GM21576 (cell line): ENCODE measurements around the gene ZDHHC12.

Source experiments
- ATAC-seq: cut with Tn5 transposase; IDR thresholded peaks from one replicate; pipeline ENCODE4 v1.9.1; 2021; ENCODE audit warnings: mild to moderate bottlenecking, moderate library complexity; ENCODE audit not compliant: unreplicated experiment

ZDHHC12 gene

GRCh38 chr9:128731093-128731492 is 7.2 kb upstream of the ZDHHC12 start:
- no peak for ATAC-seq

DNA sequence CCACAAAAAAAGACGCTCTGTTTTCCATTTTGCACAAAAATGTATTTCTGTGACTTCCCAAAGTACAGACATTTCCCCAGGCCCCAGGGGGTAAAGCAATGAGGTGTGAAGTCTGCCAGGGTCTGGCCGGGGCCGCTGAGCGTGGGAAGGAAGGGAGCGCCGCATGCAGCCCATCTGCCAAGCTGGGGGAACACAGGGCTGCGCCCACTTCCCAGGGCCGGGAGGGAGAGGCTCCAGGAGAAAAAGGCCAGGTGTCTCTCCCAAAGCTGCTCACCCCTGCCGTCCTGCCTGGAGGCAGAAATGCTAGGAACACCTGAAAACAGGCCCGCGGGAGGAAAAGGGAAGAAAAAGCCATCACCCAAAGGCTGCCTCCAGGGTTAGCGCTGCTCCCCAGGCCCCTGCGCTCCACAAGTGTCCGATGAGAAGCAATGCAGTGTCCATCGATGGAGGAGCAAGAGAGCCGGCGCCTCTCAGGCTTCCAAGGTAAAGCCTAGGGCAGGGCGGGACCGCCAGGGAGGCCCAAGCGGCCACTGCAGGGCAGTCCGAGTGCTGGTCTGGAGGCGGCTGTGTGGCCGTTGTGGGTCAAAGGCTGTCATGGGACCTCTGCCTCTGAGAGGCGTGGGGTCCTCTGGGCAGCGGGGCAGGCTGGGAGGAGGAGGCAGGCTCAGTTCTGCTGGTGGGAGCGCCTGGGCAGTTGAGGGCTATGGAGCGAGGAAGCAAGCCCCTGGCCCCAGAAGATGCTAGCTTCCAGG is 6.0 kb upstream of the ZDHHC12 start:
- ATAC-seq: no peak

- ATAC-seq: no peak
Observed at GRCh38 chr9:128729302-128729701, 5.4 kb upstream of the ZDHHC12 start.

DNA sequence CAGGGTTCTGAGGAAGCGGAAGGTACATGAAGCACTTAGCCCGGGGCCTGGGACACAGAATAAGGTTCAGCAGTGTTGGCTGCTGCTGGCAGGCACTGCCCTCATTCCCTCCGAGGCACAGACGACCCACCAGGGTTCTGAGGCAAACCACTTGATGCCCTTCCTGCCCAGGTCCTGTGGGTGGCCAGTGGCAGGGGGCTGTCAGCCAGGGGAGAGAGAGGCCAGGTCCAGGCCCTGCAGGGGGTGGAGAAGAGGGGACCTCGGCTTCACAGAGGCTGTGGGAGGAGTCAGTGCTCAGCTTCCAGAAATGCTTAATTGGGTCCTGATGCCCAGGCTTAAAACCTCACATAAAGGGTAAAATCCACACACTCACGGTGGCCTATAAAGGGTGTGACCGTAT is 4.4 kb upstream of the ZDHHC12 start:
- no peak for ATAC-seq

- ATAC-seq: no peak
Observed at GRCh38 chr9:128727640-128728248, 3.8 kb upstream of the ZDHHC12 start.

DNA sequence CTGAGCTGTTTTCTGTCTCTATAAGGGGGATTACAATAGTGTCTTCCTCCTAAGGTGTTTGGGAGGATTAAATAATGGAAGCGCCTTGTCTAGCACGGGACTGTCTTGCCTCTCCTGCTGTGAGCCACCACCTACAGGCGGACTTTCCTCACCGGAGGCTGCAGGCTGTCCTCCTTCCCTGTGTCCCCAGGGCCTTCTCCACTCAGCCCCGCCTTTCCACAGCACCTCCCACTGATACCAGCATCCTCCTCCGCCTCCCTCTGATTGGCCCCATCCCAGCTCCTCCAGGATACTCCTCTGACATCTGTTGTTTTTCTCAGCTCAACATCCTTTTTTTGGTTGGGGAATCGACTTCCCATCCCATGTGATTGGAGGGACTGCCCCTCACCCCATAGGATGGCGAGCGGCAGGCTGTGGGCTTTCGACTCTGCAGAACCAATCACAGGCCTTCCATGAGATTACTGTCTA is 851 bp upstream of the ZDHHC12 start:
- ATAC-seq: no peak

GRCh38 chr9:128723352-128723865 is 518 bp downstream of the ZDHHC12 start:
- ATAC-seq: no peak

GRCh38 chr9:128722380-128723351 is 1.3 kb downstream of the ZDHHC12 start:
- ATAC-seq: no peak

- ATAC-seq: no peak
Observed at GRCh38 chr9:128721487-128722010, 2.4 kb downstream of the ZDHHC12 start.

- no peak for ATAC-seq
Observed at GRCh38 chr9:128720841-128721486, 3.0 kb downstream of the ZDHHC12 start.

DNA sequence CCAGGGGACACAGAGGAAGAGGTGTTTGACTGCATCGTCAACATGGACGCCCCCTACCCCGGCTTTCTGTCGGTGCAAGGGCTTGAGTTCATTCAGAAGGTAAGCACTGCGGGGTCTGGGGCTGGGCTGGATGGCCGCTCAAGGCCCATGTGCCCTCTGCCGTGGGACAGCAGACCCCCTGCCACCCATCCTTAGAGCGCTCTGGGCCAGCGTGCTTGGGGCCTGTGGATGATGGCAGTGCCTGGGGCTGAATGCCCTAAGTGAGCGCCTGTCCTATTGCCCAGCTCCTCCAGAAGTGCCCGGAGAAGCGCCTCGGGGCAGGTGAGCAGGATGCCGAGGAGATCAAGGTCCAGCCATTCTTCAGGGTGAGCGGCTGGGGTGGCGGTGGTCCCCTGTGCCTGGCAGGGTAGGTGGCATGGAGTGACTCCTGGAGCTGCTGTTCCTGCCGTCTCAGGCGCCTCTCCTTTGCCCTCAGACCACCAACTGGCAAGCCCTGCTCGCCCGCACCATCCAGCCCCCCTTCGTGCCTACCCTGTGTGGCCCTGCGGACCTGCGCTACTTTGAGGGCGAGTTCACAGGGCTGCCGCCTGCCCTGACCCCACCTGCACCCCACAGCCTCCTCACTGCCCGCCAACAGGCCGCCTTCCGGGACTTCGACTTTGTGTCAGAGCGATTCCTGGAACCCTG is 3.9 kb downstream of the ZDHHC12 start:
- no peak for ATAC-seq

GRCh38 chr9:128718475-128718874 is 5.5 kb downstream of the ZDHHC12 start:
- no peak for ATAC-seq

DNA sequence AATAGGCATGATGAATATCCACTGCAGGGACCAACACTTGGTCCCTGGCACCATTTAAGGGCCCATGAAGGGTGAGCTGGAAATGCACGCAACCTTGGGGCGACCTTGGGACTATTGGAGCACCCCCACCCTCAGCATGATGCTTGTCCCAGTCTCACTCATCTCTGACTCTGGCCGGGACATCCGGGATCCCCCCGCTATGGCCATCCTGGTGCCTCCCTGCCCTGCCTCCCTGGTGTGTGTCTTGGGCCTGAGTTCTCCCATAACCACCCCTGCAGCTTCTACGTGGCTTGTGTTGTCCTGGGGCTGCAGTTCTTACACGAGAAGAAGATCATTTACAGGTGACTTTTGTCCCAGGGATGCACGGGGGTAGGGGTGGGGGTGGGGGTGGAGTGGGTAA is 5.9 kb downstream of the ZDHHC12 start:
- ATAC-seq: no peak

DNA sequence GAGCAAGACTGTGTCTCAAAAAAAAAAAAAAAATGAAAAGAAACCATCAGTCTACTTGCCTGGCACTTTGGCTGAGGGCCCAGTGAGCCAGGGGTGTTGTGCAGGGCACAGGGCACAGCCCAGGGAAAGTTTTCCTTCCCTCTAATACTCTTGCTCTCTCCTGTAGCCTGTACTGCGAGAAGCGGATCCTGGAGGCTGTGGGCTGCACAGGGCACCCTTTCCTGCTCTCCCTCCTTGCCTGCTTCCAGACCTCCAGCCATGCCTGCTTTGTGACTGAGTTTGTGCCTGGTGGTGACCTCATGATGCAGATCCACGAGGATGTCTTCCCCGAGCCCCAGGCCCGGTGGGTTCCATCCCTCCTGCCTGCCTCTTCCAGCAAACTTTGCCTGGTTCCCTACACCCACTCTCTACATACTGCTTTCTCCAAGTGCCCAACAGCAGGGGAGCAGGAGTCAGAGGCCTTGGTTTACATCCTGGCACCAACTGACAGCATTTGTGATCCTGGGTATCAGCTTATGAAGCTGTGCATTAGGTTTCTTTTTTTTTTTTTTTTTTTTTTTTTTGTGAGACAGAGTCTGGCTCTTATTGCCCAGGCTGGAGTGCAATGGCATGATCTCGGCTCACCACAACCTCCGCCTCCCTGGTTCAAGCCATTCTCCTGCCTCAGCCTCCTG is 7.2 kb downstream of the ZDHHC12 start:
- ATAC-seq: no peak

- ATAC-seq: no peak
Observed at GRCh38 chr9:128715436-128715750, 8.5 kb downstream of the ZDHHC12 start.

GRCh38 chr9:128714586-128715435 is 9.1 kb downstream of the ZDHHC12 start:
- ATAC-seq: no peak

GRCh38 chr9:128713941-128714573 is 9.9 kb downstream of the ZDHHC12 start:
- no peak for ATAC-seq

- no peak for ATAC-seq
Observed at GRCh38 chr9:128713411-128713780, 10.5 kb downstream of the ZDHHC12 start.
